ENCODE data around the gene GLE1. TPM values are rescaled to one million over a fixed set of nuclear protein-coding genes. Genes with fewer than 3 reads are reported as not detected.

The GLE1 gene
- total and polyA plus RNA-seq, 2 experiments from 2014 or later: 13.3 to 19.5 TPM

DNA sequence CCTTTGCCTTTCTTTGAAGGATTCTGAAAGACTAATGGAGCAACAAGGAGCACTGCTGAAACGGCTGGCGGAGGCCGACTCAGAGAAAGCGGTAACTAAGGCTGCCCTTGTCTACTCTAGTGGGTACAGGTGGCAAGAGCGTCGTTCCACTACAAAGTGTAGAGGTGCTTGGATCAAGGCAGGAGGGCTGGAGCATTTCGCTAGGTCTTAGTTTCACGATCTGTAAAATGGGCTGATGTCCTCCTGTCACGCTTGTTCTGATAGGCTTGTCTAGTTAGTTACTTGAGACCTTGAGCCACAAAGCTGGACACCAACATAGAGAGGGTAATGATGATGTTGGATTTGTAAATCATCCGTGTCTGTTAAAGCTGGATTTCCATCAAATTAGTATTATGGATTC lies 23.0 kb upstream of the GLE1 start:
- no peaks in the 10 kb centered on the region for H3K36me3 ChIP-seq (replicated peaks; ENCODE audit: insufficient read depth, low read depth)
- no peaks in the 10 kb centered on the region for H3K4me1 ChIP-seq (ENCODE audit: insufficient read depth)
- DNase-seq (ENCODE audit: low spot score): no peak
- no peak overlapping the region for H3K27ac ChIP-seq
- no peak overlapping the region for H3K4me3 ChIP-seq
- H3K27me3 ChIP-seq: no peaks in the 10 kb centered on the region
- no peak overlapping the region for H2AFZ ChIP-seq
- no peaks in the 10 kb centered on the region for H3K9me3 ChIP-seq (ENCODE audit: low read depth)
- no peaks in the 10 kb centered on the region for H3K9me2 ChIP-seq (replicated peaks; ENCODE audit: insufficient read depth)
- H3K79me2 ChIP-seq: no peaks in the 10 kb centered on the region
- WGBS (ENCODE audit: low lambda C conversion rate, missing lambda C conversion rate): 98% methylated on average over 10 of the region's 10 CpGs
- H3K4me2 ChIP-seq: no peak overlapping the region
- H4K20me1 ChIP-seq (ENCODE audit: insufficient read depth, poor library complexity, severe bottlenecking): no peaks in the 10 kb centered on the region
- no peak for TF ChIP-seq EZH2phosphoT487 (IDR thresholded peaks at IDR 0.05; ENCODE audit: low read depth, severe bottlenecking, unreplicated experiment)
- TF ChIP-seq EZH2 (IDR thresholded peaks at IDR 0.05; ENCODE audit: borderline replicate concordance): no peak
- TF ChIP-seq CTCF (IDR thresholded peaks at IDR 0.05; ENCODE audit: poor library complexity): no peak

- no peaks in the 10 kb centered on the region for H3K36me3 ChIP-seq (replicated peaks; ENCODE audit: insufficient read depth, low read depth)
- H3K9me2 ChIP-seq (replicated peaks; ENCODE audit: insufficient read depth): no peaks in the 10 kb centered on the region
- no peaks in the 10 kb centered on the region for H3K4me1 ChIP-seq (ENCODE audit: insufficient read depth)
- H4K20me1 ChIP-seq (ENCODE audit: insufficient read depth, poor library complexity, severe bottlenecking): no peaks in the 10 kb centered on the region
- H3K4me2 ChIP-seq: no peak overlapping the region
- H3K4me3 ChIP-seq: no peak overlapping the region
- H3K27ac ChIP-seq: no peak overlapping the region
- 94% methylated on average over 7 of the region's 7 CpGs for WGBS (ENCODE audit: low lambda C conversion rate, missing lambda C conversion rate)
- no peaks in the 10 kb centered on the region for H3K79me2 ChIP-seq
- no peaks in the 10 kb centered on the region for H3K27me3 ChIP-seq
- H3K9me3 ChIP-seq (ENCODE audit: low read depth): no peaks in the 10 kb centered on the region
- DNase-seq (ENCODE audit: low spot score): no peak
- H2AFZ ChIP-seq: no peak overlapping the region
- TF ChIP-seq EZH2phosphoT487 (IDR thresholded peaks at IDR 0.05; ENCODE audit: low read depth, severe bottlenecking, unreplicated experiment) (no peak), EZH2 (IDR thresholded peaks at IDR 0.05; ENCODE audit: borderline replicate concordance) (no peak), CTCF (IDR thresholded peaks at IDR 0.05; ENCODE audit: poor library complexity) (no peak)
Observed at GRCh38 chr9:128482186-128482585, 22.3 kb upstream of the GLE1 start.

DNA sequence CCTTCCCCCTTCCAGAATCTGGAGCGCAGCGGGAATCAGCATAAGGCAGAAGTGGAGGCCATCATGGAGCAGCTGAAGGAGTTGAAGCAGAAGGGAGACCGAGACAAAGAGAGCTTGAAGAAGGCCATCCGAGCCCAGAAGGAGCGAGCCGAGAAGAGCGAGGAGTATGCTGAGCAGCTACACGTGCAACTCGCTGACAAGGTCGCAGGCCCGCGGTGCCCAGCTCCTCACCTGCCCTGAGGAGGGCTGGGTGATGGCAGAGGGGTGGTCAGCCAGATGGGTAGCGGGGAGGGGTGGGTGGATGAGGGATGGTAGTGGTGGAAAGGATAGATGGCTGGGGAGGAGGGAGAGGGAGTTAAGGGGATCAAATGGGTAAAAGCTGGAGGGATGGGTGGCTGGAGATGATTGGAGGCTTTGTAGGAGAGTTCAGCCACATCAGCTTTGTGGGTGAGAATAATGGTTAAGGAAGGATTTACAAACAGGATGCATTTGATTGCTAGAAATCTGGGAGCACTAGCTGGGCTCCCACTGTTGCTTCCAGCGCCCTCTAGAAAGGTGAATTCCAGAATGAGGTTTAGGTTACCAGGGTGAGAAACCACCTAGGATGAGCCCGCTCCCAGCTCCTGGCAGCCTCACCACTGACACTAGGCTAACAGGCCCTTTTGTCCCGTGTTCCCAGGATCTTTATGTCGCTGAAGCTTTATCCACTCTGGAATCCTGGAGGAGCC lies 19.7 kb upstream of the GLE1 start:
- H3K9me2 ChIP-seq (replicated peaks; ENCODE audit: insufficient read depth): no peaks in the 10 kb centered on the region
- H3K9me3 ChIP-seq (ENCODE audit: low read depth): no peaks in the 10 kb centered on the region
- no peak overlapping the region for H3K4me3 ChIP-seq
- no peaks in the 10 kb centered on the region for H3K27me3 ChIP-seq
- 97% methylated on average over 15 of the region's 17 CpGs for WGBS (ENCODE audit: low lambda C conversion rate, missing lambda C conversion rate)
- H3K27ac ChIP-seq: no peak overlapping the region
- H3K36me3 ChIP-seq (replicated peaks; ENCODE audit: insufficient read depth, low read depth): no peaks in the 10 kb centered on the region
- DNase-seq (ENCODE audit: low spot score): no peak
- H2AFZ ChIP-seq: no peak overlapping the region
- H3K4me1 ChIP-seq (ENCODE audit: insufficient read depth): no peaks in the 10 kb centered on the region
- no peaks in the 10 kb centered on the region for H4K20me1 ChIP-seq (ENCODE audit: insufficient read depth, poor library complexity, severe bottlenecking)
- no peaks in the 10 kb centered on the region for H3K79me2 ChIP-seq
- TF ChIP-seq EZH2 (IDR thresholded peaks at IDR 0.05; ENCODE audit: borderline replicate concordance) (no peak), CTCF (IDR thresholded peaks at IDR 0.05; ENCODE audit: poor library complexity) (no peak), EZH2phosphoT487 (IDR thresholded peaks at IDR 0.05; ENCODE audit: low read depth, severe bottlenecking, unreplicated experiment) (no peak)
- no peak overlapping the region for H3K4me2 ChIP-seq
